ENCODE results near the gene PRKN.

PRKN gene

DNA sequence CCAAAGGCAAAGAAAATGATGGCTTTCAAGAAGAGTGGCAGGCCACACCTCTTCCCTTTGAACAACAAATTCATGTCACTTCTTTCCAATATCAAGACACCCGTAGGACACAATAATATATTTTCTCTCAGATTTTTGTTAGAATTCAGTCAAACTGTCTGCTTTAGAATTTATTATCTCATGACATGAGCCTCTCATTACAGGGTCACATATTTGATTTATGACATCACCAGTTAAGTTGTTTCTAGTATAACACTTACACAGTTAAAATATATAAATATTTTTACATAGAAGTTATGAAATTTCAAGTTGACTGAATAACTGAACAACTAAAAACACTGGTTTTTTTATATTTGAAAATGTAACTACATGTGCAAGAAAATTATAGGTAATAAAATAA, 1133.2 kb downstream of the PRKN start:
- H3K36me3 ChIP-seq (ENCODE audit: insufficient read depth, low read length) = no peaks in the 10 kb centered on the region
- H3K9me3 ChIP-seq (ENCODE audit: low read length) = no peaks in the 10 kb centered on the region
- no peaks in the 10 kb centered on the region for H3K27me3 ChIP-seq (ENCODE audit: control insufficient read depth in 1 of 2, insufficient read depth in 2 of 2, low read length in 2 of 2)
- no peak overlapping the region for H3K27ac ChIP-seq (ENCODE audit: low read depth, low read length)
- H3K4me1 ChIP-seq (ENCODE audit: insufficient read depth, low read length) = no peaks in the 10 kb centered on the region
- H3K4me3 ChIP-seq (ENCODE audit: low read depth in 1 of 2, low read length in 2 of 2) = no peak overlapping the region
- no peak overlapping the region for H3K9ac ChIP-seq (ENCODE audit: low read length)

DNA sequence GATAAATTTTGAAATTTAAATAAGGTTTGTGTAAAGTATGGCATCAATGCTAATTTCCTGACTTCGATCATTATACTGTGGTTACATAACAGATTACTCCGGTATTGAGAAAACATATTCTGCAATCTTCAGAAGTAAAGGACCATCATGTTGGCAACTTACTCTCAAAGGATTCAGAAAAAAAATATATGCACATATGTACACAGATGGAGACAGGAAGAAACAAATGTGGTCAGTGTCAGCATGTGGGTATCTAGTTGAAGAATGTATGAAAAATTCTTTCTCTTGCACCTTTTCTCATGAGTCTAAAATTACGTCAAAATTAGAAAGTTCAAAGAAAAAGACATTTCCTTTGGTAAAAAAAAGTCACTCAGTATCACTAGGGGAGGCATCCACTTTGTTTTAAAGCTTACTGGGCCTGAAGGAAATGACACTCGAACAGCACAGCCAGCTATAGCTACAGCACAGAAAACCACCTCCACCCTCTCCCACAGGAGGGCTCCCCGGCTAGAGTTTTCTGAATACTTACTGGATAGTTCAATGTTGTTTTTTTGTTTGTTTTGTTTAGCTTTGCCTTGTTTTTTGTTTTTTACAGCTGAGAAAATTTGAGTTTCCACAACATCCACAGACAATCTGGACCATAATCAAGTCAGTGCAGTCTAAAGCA, 1136.5 kb downstream of the PRKN start:
- no peaks in the 10 kb centered on the region for H3K9me3 ChIP-seq (ENCODE audit: low read length)
- H3K36me3 ChIP-seq (ENCODE audit: insufficient read depth, low read length) = no peaks in the 10 kb centered on the region
- H3K27me3 ChIP-seq (ENCODE audit: control insufficient read depth in 1 of 2, insufficient read depth in 2 of 2, low read length in 2 of 2) = no peaks in the 10 kb centered on the region
- H3K9ac ChIP-seq (ENCODE audit: low read length) = no peak overlapping the region
- no peak overlapping the region for H3K27ac ChIP-seq (ENCODE audit: low read depth, low read length)
- no peaks in the 10 kb centered on the region for H3K4me1 ChIP-seq (ENCODE audit: insufficient read depth, low read length)
- H3K4me3 ChIP-seq (ENCODE audit: low read depth in 1 of 2, low read length in 2 of 2) = no peak overlapping the region

DNA sequence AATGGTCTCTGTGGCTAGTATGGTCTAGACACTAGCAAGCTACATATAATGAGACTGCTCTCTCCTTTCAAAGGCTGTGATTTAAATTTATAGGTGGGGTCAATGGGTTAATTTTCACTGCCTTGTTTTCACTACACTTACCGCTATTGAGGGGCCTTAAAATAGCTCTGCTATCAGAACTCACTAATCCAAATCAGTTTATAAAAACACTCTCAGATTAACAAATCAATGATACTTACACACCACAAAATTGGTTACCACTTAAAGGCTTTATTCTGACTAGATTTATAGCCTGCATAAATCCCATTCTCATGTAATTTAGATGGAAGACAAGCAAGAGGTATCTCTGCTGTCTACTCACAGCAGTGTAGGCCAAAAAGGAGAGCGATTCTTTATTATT, 1140.7 kb downstream of the PRKN start:
- no peaks in the 10 kb centered on the region for H3K27me3 ChIP-seq (ENCODE audit: control insufficient read depth in 1 of 2, insufficient read depth in 2 of 2, low read length in 2 of 2)
- no peaks in the 10 kb centered on the region for H3K9me3 ChIP-seq (ENCODE audit: low read length)
- no peaks in the 10 kb centered on the region for H3K36me3 ChIP-seq (ENCODE audit: insufficient read depth, low read length)
- H3K4me3 ChIP-seq (ENCODE audit: low read depth in 1 of 2, low read length in 2 of 2) = no peak overlapping the region
- no peak overlapping the region for H3K27ac ChIP-seq (ENCODE audit: low read depth, low read length)
- no peaks in the 10 kb centered on the region for H3K4me1 ChIP-seq (ENCODE audit: insufficient read depth, low read length)
- no peak overlapping the region for H3K9ac ChIP-seq (ENCODE audit: low read length)

DNA sequence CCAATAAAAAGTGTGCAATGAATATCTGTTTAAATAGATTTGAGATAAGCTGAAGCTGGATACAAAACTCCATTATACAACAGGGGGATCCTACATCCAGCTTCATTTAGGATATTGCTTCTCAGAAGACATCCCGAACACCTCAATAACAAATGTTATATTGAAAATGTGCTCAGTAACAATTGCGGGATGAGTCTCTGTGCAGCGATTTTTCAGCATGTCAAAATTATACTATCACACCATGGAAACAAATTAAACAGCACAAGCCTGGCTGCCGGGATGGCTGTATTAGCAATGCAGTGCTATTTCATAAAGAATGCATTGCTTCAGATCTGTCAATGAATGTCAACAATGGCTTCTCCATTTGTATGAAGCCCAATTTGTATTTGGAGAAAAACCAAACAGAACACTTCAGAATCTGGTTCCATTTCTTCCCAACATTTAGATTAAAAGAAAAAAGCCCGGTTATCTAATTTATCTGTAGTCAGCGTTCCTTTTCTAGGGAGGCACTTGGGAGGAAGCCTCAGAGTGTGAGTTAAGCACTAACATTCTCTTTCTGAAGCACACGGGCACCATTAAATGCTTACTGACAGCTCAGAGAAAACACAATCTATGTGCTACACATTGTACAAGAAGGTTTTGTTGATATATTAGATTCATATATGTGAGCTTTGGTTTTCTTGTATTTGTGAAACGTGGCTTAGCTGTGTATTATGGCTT, 1142.8 kb downstream of the PRKN start:
- Histone ChIP-seq H3K27ac (ENCODE audit: low read depth, low read length) (no peak overlapping the region), H3K4me3 (ENCODE audit: low read depth in 1 of 2, low read length in 2 of 2) (no peak overlapping the region), H3K9me3 (ENCODE audit: low read length) (no peaks in the 10 kb centered on the region), H3K4me1 (ENCODE audit: insufficient read depth, low read length) (no peaks in the 10 kb centered on the region), H3K36me3 (ENCODE audit: insufficient read depth, low read length) (no peaks in the 10 kb centered on the region), H3K9ac (ENCODE audit: low read length) (no peak overlapping the region), H3K27me3 (ENCODE audit: control insufficient read depth in 1 of 2, insufficient read depth in 2 of 2, low read length in 2 of 2) (no peaks in the 10 kb centered on the region)

DNA sequence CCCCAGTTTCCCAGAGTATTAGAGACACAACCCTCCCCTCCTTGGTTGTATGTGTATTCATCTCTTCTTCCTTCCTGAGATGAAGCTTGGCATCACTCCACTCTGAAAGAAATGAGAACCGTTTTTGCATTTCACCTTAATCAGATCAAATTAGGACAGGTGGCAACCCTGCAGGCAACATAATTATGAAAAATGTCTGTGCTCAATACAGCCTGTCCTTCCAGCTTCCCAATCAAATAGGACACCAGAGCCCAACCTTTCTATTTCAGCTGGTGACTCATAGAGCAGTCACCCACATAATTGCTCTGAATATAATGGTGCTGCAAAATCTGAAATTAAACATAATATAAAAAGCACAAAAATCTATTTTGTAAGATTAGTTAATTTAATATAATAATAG, 1143.5 kb downstream of the PRKN start:
- Histone ChIP-seq H3K4me3 (ENCODE audit: low read depth in 1 of 2, low read length in 2 of 2) (no peak overlapping the region), H3K27me3 (ENCODE audit: control insufficient read depth in 1 of 2, insufficient read depth in 2 of 2, low read length in 2 of 2) (no peaks in the 10 kb centered on the region), H3K27ac (ENCODE audit: low read depth, low read length) (no peak overlapping the region), H3K36me3 (ENCODE audit: insufficient read depth, low read length) (no peaks in the 10 kb centered on the region), H3K9ac (ENCODE audit: low read length) (no peak overlapping the region), H3K4me1 (ENCODE audit: insufficient read depth, low read length) (no peaks in the 10 kb centered on the region), H3K9me3 (ENCODE audit: low read length) (no peaks in the 10 kb centered on the region)

DNA sequence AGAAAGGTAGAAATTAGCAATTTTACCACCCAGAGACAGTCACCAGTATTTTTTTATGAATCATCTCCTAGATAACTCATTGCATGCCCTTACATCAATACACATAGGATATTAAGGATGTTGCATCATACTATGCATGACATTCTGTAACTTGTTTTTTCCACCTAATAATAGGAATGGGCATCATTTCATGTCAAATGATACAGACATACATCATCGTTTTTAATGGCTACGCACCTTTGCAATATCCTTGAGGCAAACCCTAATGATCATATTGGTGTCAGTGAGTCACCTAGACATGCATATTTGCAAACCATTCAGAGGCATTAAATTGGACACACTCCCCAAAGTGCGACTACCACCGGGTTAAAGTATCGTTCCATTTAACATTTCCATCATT, 1144.0 kb downstream of the PRKN start:
- Histone ChIP-seq H3K4me1 (ENCODE audit: insufficient read depth, low read length) (no peaks in the 10 kb centered on the region), H3K9me3 (ENCODE audit: low read length) (no peaks in the 10 kb centered on the region), H3K9ac (ENCODE audit: low read length) (no peak overlapping the region), H3K27ac (ENCODE audit: low read depth, low read length) (no peak overlapping the region), H3K4me3 (ENCODE audit: low read depth in 1 of 2, low read length in 2 of 2) (no peak overlapping the region), H3K27me3 (ENCODE audit: control insufficient read depth in 1 of 2, insufficient read depth in 2 of 2, low read length in 2 of 2) (no peaks in the 10 kb centered on the region), H3K36me3 (ENCODE audit: insufficient read depth, low read length) (no peaks in the 10 kb centered on the region)

DNA sequence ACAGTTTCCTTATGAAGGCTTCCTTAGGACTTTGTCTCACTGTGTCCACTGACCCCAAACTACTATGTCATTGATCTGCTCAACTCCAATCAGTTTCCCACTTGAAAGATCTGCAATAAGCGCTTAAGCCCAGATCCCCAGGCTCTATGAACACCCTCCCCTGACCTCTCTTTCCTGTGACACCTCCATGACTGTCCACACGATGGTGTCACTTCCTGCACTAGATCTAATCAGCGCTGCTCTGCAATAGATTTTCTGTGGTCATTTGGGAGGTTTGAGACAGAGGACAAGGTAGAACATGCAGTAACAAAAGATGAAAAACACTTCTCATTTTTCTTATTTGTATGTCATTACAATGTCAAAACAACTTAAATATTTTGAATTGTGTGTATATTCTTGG, 1149.1 kb downstream of the PRKN start:
- H3K27me3 ChIP-seq (ENCODE audit: control insufficient read depth in 1 of 2, insufficient read depth in 2 of 2, low read length in 2 of 2) = no peaks in the 10 kb centered on the region
- H3K4me3 ChIP-seq (ENCODE audit: low read depth in 1 of 2, low read length in 2 of 2) = no peak overlapping the region
- H3K4me1 ChIP-seq (ENCODE audit: insufficient read depth, low read length) = no peaks in the 10 kb centered on the region
- H3K9ac ChIP-seq (ENCODE audit: low read length) = no peak overlapping the region
- no peaks in the 10 kb centered on the region for H3K9me3 ChIP-seq (ENCODE audit: low read length)
- no peak overlapping the region for H3K27ac ChIP-seq (ENCODE audit: low read depth, low read length)
- H3K36me3 ChIP-seq (ENCODE audit: insufficient read depth, low read length) = no peaks in the 10 kb centered on the region

DNA sequence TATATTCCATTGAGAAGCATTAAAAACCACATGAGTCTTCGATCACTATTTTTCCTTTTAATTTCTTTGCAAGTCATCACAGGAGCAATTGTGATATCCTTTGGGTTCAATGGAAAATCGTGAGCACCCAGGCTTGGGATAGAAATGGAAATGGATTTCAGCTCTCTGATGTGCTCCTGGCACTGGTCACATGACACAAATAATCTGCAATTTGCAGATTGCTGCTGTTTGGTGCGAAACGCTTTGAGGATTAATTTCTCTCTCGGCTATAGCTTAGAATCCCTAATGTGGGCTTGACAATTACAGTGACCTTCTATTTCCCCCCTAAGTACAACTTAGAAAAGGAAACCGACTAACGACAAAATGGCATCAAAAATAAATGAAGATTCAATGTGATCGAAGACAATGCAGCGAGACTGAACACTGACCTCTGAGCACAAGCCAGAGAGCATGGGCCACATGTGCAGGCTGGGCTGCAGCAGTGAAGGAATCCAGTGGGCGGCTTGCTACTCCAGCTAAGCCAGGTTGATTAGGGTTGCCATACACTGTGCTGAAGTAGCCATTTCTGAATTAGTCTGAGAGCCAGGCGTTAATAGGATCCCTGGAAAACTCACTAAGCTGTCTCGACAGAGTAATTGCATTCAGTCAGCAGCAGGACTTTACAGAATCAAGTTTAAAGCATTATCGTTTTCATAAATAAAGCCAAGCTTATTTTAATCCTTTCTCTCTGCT, 1151.9 kb downstream of the PRKN start:
- Histone ChIP-seq H3K4me3 (ENCODE audit: low read depth in 1 of 2, low read length in 2 of 2) (no peak overlapping the region), H3K4me1 (ENCODE audit: insufficient read depth, low read length) (no peaks in the 10 kb centered on the region), H3K27ac (ENCODE audit: low read depth, low read length) (no peak overlapping the region), H3K9ac (ENCODE audit: low read length) (no peak overlapping the region), H3K36me3 (ENCODE audit: insufficient read depth, low read length) (no peaks in the 10 kb centered on the region), H3K27me3 (ENCODE audit: control insufficient read depth in 1 of 2, insufficient read depth in 2 of 2, low read length in 2 of 2) (no peaks in the 10 kb centered on the region), H3K9me3 (ENCODE audit: low read length) (no peaks in the 10 kb centered on the region)

DNA sequence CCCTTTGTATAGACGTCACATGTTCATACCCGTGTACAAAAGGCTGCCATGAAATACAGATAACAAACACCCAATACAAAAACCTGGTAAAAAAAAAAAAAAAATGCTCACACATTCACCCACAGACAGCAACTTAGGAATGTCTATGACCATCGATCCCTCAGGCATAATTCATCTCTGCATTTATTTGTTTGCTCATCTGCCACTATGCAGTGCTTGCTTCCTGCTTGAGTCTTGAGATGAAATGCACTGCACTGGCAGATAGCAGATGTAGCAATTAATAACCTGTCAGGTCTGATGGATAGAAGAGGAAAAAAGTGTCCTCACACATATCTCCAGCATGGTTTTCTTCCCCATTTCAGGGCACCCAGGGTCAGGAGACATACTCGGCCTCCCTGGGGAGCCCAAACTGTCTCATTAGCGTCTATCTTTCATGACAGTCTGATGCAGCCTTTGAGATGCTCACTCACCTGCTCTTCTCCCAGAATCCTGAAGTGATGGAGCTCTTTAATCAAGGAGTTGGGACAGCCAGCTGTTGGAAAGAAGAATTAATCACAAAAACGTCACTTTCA, 1158.6 kb downstream of the PRKN start:
- H3K9ac ChIP-seq (ENCODE audit: low read length) = no peak overlapping the region
- no peaks in the 10 kb centered on the region for H3K27me3 ChIP-seq (ENCODE audit: control insufficient read depth in 1 of 2, insufficient read depth in 2 of 2, low read length in 2 of 2)

DNA sequence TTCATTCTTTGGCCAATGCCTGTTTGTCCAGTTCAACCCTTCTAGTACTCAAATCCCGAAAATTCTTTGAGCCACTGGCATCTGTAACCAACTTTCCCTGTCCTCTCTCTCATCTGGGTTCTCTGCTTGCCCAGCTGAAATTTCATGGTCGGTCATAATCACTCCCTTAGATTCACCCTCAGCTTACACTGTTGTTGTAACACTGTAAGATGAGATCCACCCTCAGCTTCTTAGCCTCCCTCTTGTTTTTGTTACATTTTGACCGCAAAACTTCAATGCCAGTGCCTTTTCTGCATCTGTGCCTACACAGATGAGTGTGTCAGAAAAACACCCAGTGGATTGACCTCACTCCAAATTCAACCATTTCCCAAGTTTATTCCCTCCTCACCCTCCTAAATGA, 1162.6 kb downstream of the PRKN start:
- Histone ChIP-seq H3K9ac (ENCODE audit: low read length) (no peak overlapping the region), H3K36me3 (ENCODE audit: insufficient read depth, low read length) (no peaks in the 10 kb centered on the region)

More for the DNA sequence above, 1158.6 kb downstream of the PRKN start:
- Histone ChIP-seq H3K27ac (ENCODE audit: low read depth, low read length) (no peak overlapping the region), H3K4me3 (ENCODE audit: low read depth in 1 of 2, low read length in 2 of 2) (no peak overlapping the region), H3K9me3 (ENCODE audit: low read length) (no peaks in the 10 kb centered on the region), H3K4me1 (ENCODE audit: insufficient read depth, low read length) (no peaks in the 10 kb centered on the region), H3K36me3 (ENCODE audit: insufficient read depth, low read length) (no peaks in the 10 kb centered on the region)

DNA sequence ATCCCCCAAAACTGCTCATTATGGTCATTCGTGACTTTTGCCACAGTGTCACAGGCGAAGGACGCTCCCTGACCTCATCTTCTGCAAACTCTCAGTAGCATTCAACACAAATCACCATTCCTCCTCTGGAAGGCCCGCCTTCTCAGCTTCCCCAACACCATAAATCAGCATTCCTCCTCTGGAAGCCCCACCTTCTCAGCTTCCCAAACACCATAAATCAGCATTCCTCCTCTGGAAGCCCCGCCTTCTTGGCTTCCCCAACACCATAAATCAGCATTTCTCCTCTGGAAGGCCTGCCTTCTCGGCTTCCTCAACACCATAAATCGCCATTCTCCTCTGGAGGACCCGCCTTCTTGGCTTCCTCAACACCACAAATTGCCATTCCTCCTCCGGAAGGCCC, 1165.7 kb downstream of the PRKN start:
- Histone ChIP-seq H3K36me3 (ENCODE audit: insufficient read depth, low read length) (no peaks in the 10 kb centered on the region), H3K4me1 (ENCODE audit: insufficient read depth, low read length) (no peaks in the 10 kb centered on the region), H3K27me3 (ENCODE audit: control insufficient read depth in 1 of 2, insufficient read depth in 2 of 2, low read length in 2 of 2) (no peaks in the 10 kb centered on the region), H3K27ac (ENCODE audit: low read depth, low read length) (no peak overlapping the region), H3K4me3 (ENCODE audit: low read depth in 1 of 2, low read length in 2 of 2) (no peak overlapping the region), H3K9me3 (ENCODE audit: low read length) (no peaks in the 10 kb centered on the region), H3K9ac (ENCODE audit: low read length) (no peak overlapping the region)

More for the DNA sequence above, 1162.6 kb downstream of the PRKN start:
- Histone ChIP-seq H3K9me3 (ENCODE audit: low read length) (no peaks in the 10 kb centered on the region), H3K27me3 (ENCODE audit: control insufficient read depth in 1 of 2, insufficient read depth in 2 of 2, low read length in 2 of 2) (no peaks in the 10 kb centered on the region), H3K4me3 (ENCODE audit: low read depth in 1 of 2, low read length in 2 of 2) (no peak overlapping the region), H3K4me1 (ENCODE audit: insufficient read depth, low read length) (no peaks in the 10 kb centered on the region), H3K27ac (ENCODE audit: low read depth, low read length) (no peak overlapping the region)
